IMR-90 (cell line): ENCODE results near the gene LOX. TPM values are rescaled to one million over a fixed set of nuclear protein-coding genes. Genes with fewer than 3 reads are reported as not detected.

Experiments used
- ATAC-seq: fragments of 200-7000 bp; cut with Tn5 transposase; 2 replicates; pipeline ENCODE4 v1.9.1; 2020; ENCODE audit warnings: low read depth, mild to moderate bottlenecking, moderate library complexity
- BruUV-seq: library from RNA; stranded (reverse); fragments of 400-500 nt; replicated peaks from 2 replicates; lab custom pipeline; 2021; lab: Mats Ljungman, UMichigan
- CTCF ChIA-PET: fragments of 300-600 bp; formaldehyde crosslinking; extraction: SDS; loops from one replicate; lab custom pipeline; 2021; ENCODE audit warnings: antibody characterized with exemption; lab: Yijun Ruan, JAX
- POLR2A ChIA-PET: fragments of 300-600 bp; sonication (Branson Sonifier 250); formaldehyde crosslinking; loops from one replicate; lab custom pipeline; 2022; ENCODE audit warnings: antibody characterized with exemption; ENCODE audit not compliant: unreplicated experiment; lab: Charles Lee
- DNase-seq: peaks from one replicate; pipeline ENCODE4 v3.0.0; 2013
- H2AFZ ChIP-seq: replicated peaks from 2 replicates; pipeline ENCODE3; 2013; ENCODE audit warnings: low read length, mild to moderate bottlenecking; ENCODE audit not compliant: poor library complexity
- H2AK5ac ChIP-seq: 2 replicates; pipeline ENCODE4 v1.6.1; 2013; ENCODE audit warnings: low read depth, low read length, inconsistent platforms
- H2AK9ac ChIP-seq: replicated peaks from 2 replicates; pipeline ENCODE3; 2013; ENCODE audit warnings: mild to moderate bottlenecking, low read depth, low read length, moderate library complexity; ENCODE audit not compliant: poor library complexity
- H2BK120ac ChIP-seq: 2 replicates; pipeline ENCODE4 v1.6.1; 2013; ENCODE audit warnings: low read depth, low read length, inconsistent platforms
- H2BK15ac ChIP-seq: 3 replicates; pipeline ENCODE4 v1.6.1; 2013; ENCODE audit warnings: low read depth, low read length, inconsistent platforms
- H2BK20ac ChIP-seq: 2 replicates; pipeline ENCODE4 v1.6.1; 2013; ENCODE audit warnings: low read depth, mild to moderate bottlenecking, inconsistent platforms, low read length, moderate library complexity
- H2BK5ac ChIP-seq: 2 replicates; pipeline ENCODE4 v1.6.1; 2013; ENCODE audit warnings: mild to moderate bottlenecking, low read depth, low read length, inconsistent platforms; ENCODE audit not compliant: poor library complexity, severe bottlenecking
- H3K14ac ChIP-seq: replicated peaks from 2 replicates; pipeline ENCODE4 v1.6.1; 2013; ENCODE audit warnings: low read depth, low read length, inconsistent platforms
- H3K18ac ChIP-seq: 2 replicates; pipeline ENCODE4 v1.6.1; 2013; ENCODE audit warnings: low read depth, low read length, control low read depth
- H3K23ac ChIP-seq: 2 replicates; pipeline ENCODE4 v1.6.1; 2013; ENCODE audit warnings: low read depth, low read length, inconsistent platforms
- H3K27ac ChIP-seq: 2 replicates; pipeline ENCODE4 v1.5.1; 2013; ENCODE audit warnings: mild to moderate bottlenecking, control low read depth, low read length; ENCODE audit not compliant: insufficient read depth
- H3K27me3 ChIP-seq: 2 replicates; pipeline ENCODE4 v1.6.1; 2013; ENCODE audit warnings: low read length; ENCODE audit not compliant: control insufficient read depth, insufficient read depth
- H3K36me3 ChIP-seq: 2 replicates; pipeline ENCODE4 v1.6.1; 2013; ENCODE audit warnings: low read length, mixed read lengths; ENCODE audit not compliant: control insufficient read depth, insufficient read depth
- H3K4ac ChIP-seq: 2 replicates; pipeline ENCODE4 v1.6.1; 2013; ENCODE audit warnings: low read depth, low read length, inconsistent platforms
- H3K4me1 ChIP-seq: 2 replicates; pipeline ENCODE4 v1.6.1; 2013; ENCODE audit warnings: low read length, mixed read lengths; ENCODE audit not compliant: control insufficient read depth, insufficient read depth
- H3K4me2 ChIP-seq: 2 replicates; pipeline ENCODE4 v1.6.1; 2013; ENCODE audit warnings: low read depth, mild to moderate bottlenecking, control low read depth, low read length, moderate library complexity
- H3K4me3 ChIP-seq: 2 replicates; pipeline ENCODE4 v1.5.1; 2013; ENCODE audit warnings: low read depth, mild to moderate bottlenecking, control low read depth, low read length, moderate library complexity; ENCODE audit not compliant: insufficient read depth
- H3K56ac ChIP-seq: 2 replicates; pipeline ENCODE4 v1.6.1; 2013; ENCODE audit warnings: low read length, inconsistent platforms; ENCODE audit not compliant: insufficient read depth; ENCODE audit errors: extremely low read depth
- H3K79me1 ChIP-seq, 2 experiments: 2 replicates each; pipeline ENCODE4 v1.6.1; 2013; ENCODE audit warnings: low read length in 2 of 2, inconsistent platforms in 1 of 2, low read depth in 1 of 2
- H3K9ac ChIP-seq: 2 replicates; pipeline ENCODE4 v1.6.1; 2013; ENCODE audit warnings: low read depth, low read length, control low read depth
- H3K9me1 ChIP-seq: 2 replicates; pipeline ENCODE4 v1.6.1; 2013; ENCODE audit warnings: low read length, inconsistent platforms; ENCODE audit not compliant: insufficient read depth
- H3K9me3 ChIP-seq: 2 replicates; pipeline ENCODE4 v1.6.1; 2013; ENCODE audit warnings: low read length; ENCODE audit not compliant: control insufficient read depth, insufficient read depth
- H4K20me1 ChIP-seq: 2 replicates; pipeline ENCODE4 v1.6.1; 2013; ENCODE audit warnings: low read length, inconsistent platforms; ENCODE audit not compliant: insufficient read depth
- H4K5ac ChIP-seq: 2 replicates; pipeline ENCODE4 v1.6.1; 2013; ENCODE audit warnings: mild to moderate bottlenecking, low read depth, low read length, control low read depth
- H4K8ac ChIP-seq, 2 experiments: 2 replicates each; pipeline ENCODE4 v1.6.1; 2013; ENCODE audit warnings: low read depth in 2 of 2, low read length in 2 of 2, control low read depth in 1 of 2, inconsistent platforms in 1 of 2
- H4K91ac ChIP-seq: 2 replicates; pipeline ENCODE4 v1.6.1; 2013; ENCODE audit warnings: low read depth, low read length, inconsistent platforms; ENCODE audit not compliant: insufficient read depth
- POLR2A ChIP-seq: IDR thresholded peaks from 2 replicates; pipeline ENCODE4 v1.6.1; 2012; ENCODE audit warnings: mild to moderate bottlenecking, low read depth, low read length
- RCOR1 ChIP-seq: IDR thresholded peaks from 2 replicates; pipeline ENCODE4 v1.6.1; 2012; ENCODE audit warnings: mild to moderate bottlenecking, low read length, improper control_type of control experiment; ENCODE audit not compliant: insufficient replicate concordance
- WGBS, 2 experiments: methylation state at CpG; one replicate each; pipeline versions ENCODE4 v1.1.5 to v1.1.7; 2013; ENCODE audit warnings: missing lambda C conversion rate in 2 of 2; ENCODE audit not compliant: insufficient read length in 1 of 2; ENCODE audit errors: extremely low coverage in 2 of 2; 5-methylcytosine and 5-hydroxymethylcytosine counted together
- dilution Hi-C: fragments of 300-500 bp; cut with HindIII; formaldehyde crosslinking; loops from one replicate; pipeline ENCODE4 v1.14.3; 2018; ENCODE audit warnings: low sequenced_read_pairs; ENCODE audit not compliant: unreplicated experiment
- in situ Hi-C: fragments of 300-500 bp; cut with MboI; formaldehyde crosslinking; loops from 3 replicates; pipeline ENCODE4 v1.14.3; 2019; ENCODE audit warnings: low sequenced_read_pairs, inconsistent platforms, mixed read lengths
- intact Hi-C: fragments of 100-400 bp; cut with micrococcal nuclease; formaldehyde crosslinking; loops from 2 replicates; pipeline ENCODE4 v1.10.0; 2022
- polyA plus RNA-seq, 3 experiments: library from polyadenylated mRNA; depleted of rRNA; stranded (reverse); fragments of >200 nt; gene quantifications; 2 replicates each; pipeline ENCODE4 v1.2.3, GENCODE V29; 2012; ENCODE audit warnings: low replicate concordance in 1 of 3
- total RNA-seq: library from RNA; depleted of rRNA; stranded (reverse); fragments of >200 nt; gene quantifications from 2 replicates; pipeline ENCODE4 v1.2.3, GENCODE V29; 2012

LOX gene
- total and polyA plus RNA-seq, 2 of the 4 experiments (the other 2 are of a cell fraction) = 277 to 662 TPM

GRCh38 chr5:122062205-122062604 lies 15.9 kb downstream of the LOX start:
- Histone ChIP-seq H3K4me3 (no peak overlapping the region), H3K14ac (no peak overlapping the region), H3K4me1 (0 out of 2 replicates have a peak, but pooled peaks cover 2% of the 10 kb centered on the region), H3K18ac (no peak overlapping the region), H2BK20ac (no peak overlapping the region), H3K23ac (no peak overlapping the region), H4K5ac (no peak overlapping the region), H3K56ac (no peak overlapping the region), H3K27ac (no peak overlapping the region), H2BK120ac (no peak overlapping the region), H3K4ac (no peak overlapping the region), H3K9me1 (peaks cover 3% of the 10 kb centered on the region; the same call in 1 of the 2 replicates), H4K91ac (no peak overlapping the region), H3K36me3 (peaks cover 12% of the 10 kb centered on the region), H2BK15ac (no peak overlapping the region), H4K20me1 (peaks cover 4% of the 10 kb centered on the region), H4K8ac (no peak overlapping the region; a peak in 1 of 4 replicates), H3K9me3 (no peaks in the 10 kb centered on the region), H3K27me3 (no peaks in the 10 kb centered on the region), H3K4me2 (no peak overlapping the region), H2AK9ac (no peak overlapping the region), H2AFZ (no peak overlapping the region), H2AK5ac (no peak overlapping the region), H3K79me1 (peaks cover under 1 to 8% of the 10 kb centered on the region in 2 experiments; a peak in 2 of 4 replicates), H2BK5ac (no peak overlapping the region), H3K9ac (no peak overlapping the region)
- in situ Hi-C loops (no loop called here), intact Hi-C loops (no loop called here), dilution Hi-C loops (no loop called here)
- BruUV-seq = no TSS peak
- no peak for DNase-seq
- CTCF ChIA-PET = no interaction called here
- WGBS, 2 experiments = no CpG with 5 or more reads among the region's 1 CpG
- ATAC-seq = peak; percentile 18; the same call in 1 of the 2 replicates
- POLR2A ChIA-PET = no interaction called here
- TF ChIP-seq POLR2A = 0 out of 2 replicates have a peak, but pooled peaks have one; percentile 3
- no peak for TF ChIP-seq RCOR1
